GM19043 (cell line): ENCODE results near the gene GCFC2.
"Not testable (repeated sequence)": the region's sequence is repeated elsewhere in the genome, so short reads cannot be mapped to it uniquely, and the experiment has no call there.

ENCODE experiments used
- ATAC-seq: cut with Tn5 transposase; IDR thresholded peaks from one replicate; pipeline ENCODE4 v1.9.1; 2021; ENCODE audit warnings: low read depth; ENCODE audit not compliant: unreplicated experiment

GCFC2 gene

DNA sequence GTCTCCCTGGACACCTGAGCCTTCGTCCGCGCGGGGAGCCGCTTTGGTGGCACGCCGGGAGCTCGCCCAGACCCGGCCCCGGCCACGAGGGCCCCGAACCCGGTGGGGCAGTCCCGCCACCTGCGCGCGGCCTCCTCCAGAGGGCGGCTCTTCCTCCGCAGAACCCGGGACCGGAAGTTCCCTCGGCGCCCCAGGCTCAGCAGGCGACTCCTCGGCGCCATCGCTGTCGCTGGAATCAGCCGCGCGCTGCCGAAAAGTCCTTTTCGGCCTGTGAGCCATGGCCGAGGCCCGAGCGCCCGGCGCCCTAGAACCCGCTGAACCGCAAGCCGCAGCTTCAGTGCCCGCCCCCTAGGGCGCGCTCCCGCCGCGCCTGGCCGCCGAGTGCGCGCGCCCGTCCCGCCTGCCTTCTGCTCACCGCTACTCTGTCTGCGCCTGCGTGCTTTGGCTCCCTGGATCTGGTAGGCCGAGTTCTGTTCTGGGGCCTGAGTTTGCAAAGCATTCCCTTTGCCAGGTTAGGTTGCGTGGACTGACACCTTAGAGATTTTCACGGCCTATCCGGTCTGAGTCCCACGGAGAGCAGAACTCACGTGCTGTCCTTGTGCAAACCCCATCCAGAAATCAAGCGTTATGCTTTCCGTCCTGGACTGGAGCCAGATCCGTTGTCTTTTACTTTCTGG, at the start of gene GCFC2:
Gene GCFC2, minus strand, starts transcription at position 339 of the 677 bp plus-strand sequence. Its CDS starts 60 bp downstream, at position 279.
- peak; percentile 89 for ATAC-seq

DNA sequence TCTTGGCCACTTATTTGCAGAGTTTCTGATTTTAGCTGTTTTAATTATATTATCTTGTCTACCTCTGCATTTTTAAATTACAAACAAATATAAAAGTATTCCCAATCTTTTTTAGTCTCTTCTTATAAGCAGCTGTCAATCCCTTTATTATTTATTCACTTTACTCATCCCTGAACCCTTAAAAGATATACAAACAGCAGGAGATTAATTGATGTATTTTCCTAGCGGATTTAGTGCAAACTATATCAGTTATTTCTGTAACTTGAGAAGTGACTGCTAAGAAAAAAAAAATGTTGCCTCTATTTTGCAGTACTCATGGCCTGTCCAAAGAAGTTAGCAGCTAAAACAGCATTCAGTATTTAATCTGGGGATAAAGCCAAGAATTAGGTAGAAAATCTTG, 42.1 kb upstream of the GCFC2 start:
- ATAC-seq, result no peak

DNA sequence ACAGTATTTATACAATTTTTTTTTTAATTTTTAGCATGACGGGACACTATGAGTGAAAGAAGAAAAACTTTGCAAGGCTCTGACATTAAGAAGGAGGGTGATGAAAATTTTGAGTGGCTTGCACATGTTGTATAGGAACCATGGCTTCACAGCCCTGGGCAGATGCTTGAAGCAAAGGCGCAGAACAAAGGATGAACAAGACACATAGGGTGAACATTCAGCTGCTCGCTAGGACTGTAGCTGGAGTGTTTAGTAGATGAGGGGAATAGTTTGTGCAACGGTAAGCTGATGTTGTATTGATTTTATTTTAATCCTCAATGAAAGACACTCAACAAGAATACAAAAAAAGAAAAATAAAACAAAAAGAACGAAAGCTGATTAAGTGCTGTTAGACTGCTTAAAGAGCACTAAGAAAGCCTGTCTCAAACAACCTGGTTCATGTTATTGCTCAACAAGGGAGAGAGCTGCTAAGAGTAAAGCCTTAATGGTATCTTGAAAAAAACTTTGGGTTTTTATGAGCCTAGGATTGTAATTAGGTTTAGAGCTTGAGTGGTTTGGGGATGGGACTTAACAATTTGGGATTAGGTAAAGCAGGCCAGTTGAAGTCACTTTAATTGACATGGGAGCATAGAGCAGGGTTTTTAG, 41.2 kb upstream of the GCFC2 start:
- no peak for ATAC-seq

DNA sequence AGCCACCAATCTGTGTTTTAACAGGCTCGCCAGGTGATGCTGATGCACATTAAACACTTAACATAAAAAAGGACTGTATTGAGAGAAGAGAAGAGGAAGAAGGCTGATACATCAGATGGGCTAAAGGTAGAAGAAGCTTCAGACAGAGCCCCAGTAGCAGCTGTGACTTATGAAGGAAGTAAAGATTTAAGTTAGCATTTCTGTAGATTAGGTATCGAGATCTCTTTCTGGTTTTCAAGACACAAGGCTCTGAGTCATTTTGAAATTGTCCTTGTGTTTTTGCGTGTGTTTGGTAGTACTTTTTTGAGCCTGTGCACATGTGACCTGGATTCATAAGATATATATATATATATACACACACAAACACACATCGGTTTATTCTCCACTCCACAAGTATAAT, 40.6 kb upstream of the GCFC2 start:
- ATAC-seq, result no peak

DNA sequence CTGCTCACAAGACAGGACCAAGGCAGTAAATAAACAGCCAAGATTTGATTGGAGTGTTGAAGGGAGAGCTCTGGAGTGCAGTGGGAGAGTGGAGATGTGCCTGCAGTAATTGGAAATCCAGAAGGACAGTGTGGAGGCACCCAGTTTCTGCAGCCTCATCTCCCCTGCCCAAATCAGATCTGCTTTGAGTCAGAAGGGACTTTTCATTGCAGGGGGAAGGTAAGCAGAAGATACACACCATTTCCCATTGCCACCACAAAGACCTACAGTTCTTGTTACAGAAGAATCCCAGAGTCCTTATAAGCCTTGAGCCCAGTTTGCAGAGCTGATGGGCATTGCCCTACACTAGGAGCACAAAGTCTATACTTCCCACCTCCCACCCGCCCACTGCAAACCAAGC, 27.2 kb upstream of the GCFC2 start:
- ATAC-seq, result no peak

DNA sequence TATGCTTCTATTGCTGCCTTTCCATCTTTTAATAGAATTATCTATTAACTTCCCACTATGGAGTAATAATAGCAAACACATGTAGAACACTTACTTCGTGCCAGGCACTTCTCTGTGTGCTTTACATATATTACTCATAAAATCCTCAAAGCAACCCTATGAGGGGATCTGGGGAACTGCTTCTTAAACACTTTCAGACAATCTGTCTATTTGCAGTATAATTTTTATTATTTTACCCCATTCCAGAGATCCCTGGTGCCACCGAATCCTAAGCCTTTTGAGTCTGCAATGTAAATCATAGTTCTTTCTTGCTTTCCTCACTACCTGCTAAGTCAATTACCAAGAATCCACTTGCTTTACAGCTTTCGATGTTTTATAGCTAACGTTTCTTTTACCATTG, 25.6 kb upstream of the GCFC2 start:
- ATAC-seq, result no peak

DNA sequence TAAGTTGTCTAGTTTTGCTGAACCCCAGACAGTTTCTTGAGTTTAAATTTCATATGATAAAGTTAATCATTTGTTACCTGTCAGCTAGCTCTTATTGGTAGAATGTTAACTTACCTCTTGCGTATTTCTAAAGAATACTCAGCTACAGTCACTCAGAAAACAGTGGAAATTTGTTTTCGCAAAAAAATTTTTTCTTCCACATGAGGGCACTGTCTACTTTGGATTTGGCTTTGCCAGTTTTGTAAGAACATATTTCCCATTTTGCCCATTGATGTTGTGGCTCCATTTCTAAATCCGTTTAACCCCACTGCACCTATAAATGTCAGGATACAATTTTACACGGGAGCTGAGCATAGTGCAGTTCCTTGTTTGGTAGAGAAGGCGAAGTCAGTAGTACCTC, 19.1 kb upstream of the GCFC2 start:
- no peak for ATAC-seq

DNA sequence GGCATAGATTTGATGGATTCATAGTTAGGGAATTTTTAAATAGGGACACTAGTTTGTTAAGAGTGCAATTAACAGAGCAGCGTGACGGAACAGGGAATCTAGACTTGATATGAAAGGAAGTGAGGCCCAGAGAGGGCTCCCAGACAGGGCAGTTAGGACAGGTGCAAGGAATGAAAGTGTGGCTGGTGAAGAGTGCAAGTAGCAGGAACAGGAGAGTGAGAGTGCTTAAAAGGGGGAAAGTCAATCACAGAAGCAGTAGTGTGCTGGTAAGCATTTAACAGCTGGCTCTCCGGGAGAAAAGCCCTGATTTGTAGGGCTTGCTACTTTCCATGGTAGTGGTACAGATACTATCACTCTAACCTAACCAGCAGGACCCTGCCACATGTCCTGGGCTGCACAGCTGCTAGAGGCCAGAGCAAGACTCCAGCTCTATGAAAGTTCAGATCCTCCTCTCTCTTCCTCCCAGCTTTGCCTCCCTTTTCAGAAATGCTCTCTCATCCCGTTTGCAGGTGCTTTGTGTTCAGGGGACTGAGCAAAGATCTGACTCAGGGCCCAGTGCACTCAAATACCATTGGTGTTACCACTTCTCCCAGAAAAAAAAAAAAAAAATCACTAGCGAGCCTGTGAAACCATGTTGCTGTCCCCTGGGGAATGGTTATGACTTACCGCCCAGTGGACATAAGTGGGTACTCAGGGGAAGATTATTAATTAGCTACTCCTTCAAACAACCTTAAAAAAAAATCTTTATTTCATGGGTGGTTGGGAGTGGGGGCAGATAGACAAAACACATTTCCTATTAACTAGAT, 18.1 kb upstream of the GCFC2 start:
- ATAC-seq, result no peak

DNA sequence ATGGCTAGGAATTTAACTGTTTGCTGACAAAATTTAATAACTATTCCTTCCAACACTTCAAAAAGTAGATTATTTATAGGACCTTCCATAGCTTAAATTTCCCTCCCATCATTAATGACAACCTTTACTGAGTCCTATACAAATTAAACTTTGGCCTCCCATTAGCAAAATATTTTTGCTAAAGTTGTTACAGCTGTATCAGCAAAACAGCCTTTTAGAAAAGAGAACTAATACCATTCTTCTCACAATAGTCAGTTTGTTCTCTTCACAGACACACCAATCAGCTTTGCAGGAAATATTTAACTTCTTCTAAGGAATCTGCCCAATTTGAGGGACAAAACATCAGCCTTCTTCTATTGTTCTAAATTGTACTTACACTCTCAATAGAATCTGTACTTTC, 12.0 kb upstream of the GCFC2 start:
- ATAC-seq, result no peak

DNA sequence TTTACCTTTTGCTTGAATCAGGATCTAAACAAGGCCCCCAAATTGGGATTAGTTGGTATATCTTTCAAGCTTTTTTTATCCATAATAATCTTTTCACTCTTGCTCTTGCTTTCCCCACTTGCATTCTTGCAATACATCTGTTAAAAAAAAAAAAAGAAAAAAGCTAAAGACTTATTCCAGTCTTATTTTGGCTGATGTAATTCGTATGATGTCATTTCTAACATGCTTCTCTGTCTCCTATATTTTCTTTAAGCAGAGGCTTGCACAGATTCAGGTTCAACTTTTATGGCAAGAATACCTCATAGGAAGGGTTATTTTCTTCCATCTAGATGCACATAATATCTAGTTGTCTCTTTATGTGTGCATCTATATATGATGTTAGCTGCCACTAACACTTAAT, 9.8 kb upstream of the GCFC2 start:
- ATAC-seq, result no peak

DNA sequence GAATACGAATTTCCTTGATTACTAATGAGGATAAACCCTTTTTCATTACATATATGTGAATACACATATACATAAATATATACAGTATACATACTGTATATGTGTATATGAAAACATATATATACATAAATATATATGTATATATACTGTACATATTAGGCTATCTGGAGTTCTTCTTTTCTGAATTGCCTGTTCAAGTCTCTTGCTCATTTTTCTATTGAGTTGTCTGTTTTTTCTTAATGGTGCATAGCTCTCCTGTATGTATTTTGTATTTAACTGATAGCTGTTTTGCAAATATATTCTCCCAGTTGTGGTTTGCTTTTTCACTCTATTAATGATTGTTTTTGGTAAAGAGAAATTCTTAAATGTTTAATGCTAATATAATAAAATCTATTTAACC, 8.9 kb upstream of the GCFC2 start:
- ATAC-seq, result no peak

DNA sequence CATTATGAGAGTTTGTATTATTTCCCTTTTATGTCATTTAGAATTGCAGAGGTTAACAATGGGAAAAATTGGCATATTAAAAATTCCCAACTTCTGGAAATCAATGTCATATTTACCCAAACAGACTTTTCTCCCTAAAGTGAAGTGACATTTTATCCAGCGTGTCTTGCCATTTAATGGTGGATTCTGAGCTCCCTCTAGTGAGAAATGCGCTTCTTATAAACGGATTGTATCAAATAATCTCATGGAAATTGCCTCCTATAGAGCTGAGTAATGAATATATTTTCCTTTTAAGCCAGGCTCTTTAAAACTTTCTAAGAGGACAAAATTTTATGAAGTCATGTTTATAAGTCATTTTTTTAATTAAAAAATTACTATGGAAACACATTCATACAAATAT, 5.7 kb upstream of the GCFC2 start:
- ATAC-seq, result no peak

DNA sequence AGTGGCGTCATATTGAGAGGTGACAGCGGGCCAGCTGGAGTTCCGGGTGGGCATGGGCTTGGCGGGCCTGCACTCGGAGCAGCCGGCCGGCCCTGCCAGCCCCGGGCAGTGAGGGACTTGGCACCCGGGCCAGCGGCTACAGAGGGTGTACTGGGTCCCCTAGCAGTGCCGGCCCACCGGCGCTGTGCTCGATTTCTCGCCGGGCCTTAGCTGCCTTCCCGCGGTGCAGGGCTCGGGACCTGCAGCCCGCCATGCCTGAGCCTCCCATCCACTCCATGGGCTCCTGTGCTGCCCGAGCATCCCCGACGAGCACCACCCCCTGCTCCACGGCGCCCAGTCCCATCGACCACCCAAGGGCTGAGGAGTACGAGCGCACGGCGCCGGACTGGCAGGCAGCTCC, 875 bp upstream of the GCFC2 start:
- ATAC-seq, result not testable (repeated sequence)

DNA sequence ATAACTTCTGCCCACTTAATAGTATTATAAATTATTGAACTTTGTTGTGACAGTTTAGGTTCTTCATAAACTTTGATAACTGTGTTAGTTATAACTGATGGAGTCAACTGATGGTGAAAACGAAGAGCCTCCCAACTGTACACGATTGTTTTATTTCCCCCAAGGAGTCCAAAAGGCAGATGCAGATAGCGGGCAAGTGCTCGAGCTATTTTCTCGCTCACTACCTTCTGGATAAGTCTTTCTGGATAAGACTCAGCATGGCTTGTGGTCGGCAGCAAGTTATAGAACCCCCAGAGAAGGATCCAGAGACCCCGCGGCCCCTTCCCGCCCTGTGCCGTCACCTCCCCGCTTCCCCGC, 517 bp downstream of the GCFC2 start:
- ATAC-seq, result peak; percentile 24

DNA sequence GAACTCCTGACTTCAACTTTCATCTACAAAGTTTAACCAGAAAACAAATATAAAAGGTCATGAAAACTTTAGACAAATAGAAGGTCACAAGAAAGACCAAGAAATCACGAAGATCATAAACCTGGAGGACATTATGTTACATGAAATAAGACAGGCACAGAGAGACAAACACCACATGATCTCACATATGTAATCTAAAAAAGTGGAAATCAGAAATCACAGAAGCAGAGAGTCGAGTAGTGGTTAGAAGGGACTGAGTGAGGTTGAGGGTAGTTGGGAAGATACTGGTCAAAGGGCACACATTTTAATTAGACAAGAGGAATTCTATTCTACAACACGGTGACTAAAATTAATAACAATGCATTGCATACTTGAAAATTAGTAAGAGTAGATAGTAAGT, 1.4 kb downstream of the GCFC2 start:
- ATAC-seq, result no peak

DNA sequence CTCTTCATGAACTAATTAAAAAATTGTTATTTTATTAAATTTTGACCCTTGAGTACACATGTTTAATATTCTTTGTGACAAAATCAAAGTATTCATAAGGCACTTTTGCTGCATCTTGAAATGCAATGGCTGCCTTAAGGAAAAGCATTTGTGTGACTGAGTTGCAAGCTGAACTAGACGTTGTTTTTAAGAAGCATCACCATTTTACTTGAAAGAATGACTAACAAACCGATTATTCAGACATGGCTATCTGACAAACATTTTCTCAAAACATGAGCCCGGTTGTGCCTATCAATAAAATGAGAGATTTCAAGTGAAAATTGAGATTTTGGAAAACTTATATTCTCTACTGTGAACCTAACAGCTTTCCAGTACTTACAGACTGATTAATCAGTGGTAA, 2.8 kb downstream of the GCFC2 start:
- no peak for ATAC-seq

DNA sequence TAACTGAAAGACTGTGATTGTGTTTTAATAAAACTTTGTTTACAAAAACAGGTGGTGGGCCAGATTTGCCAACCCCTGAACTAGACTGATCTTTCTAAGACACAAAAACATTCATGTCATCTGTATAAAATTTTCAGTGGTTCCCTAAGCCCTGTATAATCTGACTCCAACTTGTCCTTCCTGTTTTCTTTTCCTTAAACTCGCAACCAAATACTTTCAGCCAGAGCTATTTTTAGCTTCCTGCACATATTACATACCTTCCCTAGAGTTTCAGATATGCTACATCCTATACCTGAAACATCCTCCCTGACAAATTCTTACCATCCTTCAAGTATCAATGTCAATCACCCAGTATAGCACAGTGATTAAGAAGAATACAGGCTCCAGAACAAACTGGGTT, 4.8 kb downstream of the GCFC2 start:
- ATAC-seq, result no peak

DNA sequence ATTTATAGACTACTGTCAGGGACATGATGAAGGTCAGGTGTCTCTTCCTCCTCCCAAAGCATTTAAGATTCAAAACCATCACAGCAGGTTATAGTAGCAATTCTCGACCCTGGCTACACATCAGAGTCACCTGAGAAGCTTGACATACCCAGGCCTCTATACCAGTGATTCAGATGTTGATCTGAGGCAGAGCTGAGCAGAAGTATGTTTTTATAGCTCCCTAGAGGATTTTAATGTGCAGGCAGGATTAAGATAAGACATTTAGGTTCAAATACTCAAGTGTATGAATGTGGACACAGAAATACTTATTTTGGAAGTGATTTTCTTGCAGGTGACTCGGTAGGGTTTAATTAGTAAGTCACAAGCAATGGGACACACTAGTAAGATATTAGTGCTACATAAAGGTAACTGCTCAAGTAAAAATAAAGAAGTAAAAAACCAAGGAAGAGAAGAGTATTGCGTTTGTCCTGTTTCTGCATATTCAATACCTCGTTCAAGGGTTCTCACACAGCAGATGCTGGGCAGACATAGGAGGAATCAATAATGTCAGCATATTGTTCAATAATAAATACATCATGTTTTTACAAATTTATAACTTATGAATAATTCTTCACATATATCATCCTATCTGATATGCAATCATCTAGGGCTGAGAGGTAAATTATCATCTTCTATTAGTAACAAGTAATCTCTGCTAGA, 7.0 kb downstream of the GCFC2 start:
- ATAC-seq, result no peak

DNA sequence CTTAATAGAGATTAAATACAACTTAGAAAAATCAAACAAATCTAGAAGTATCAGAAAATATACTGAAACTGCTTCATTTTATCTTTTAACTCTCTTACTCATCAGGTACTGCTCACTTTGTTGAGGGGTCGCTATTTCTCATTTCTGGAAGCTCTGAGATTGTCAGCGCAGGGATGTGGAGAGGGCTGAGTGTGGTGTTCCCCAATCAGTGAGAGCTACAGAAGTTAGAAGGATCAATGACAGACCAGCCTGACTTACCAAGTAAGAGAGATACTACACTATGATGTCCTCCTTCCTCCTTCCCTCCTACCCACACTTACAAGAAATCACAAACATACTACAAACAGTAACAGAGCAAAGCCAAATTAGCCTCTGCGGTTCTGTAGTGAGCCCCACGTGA, 8.1 kb downstream of the GCFC2 start:
- ATAC-seq, result no peak

DNA sequence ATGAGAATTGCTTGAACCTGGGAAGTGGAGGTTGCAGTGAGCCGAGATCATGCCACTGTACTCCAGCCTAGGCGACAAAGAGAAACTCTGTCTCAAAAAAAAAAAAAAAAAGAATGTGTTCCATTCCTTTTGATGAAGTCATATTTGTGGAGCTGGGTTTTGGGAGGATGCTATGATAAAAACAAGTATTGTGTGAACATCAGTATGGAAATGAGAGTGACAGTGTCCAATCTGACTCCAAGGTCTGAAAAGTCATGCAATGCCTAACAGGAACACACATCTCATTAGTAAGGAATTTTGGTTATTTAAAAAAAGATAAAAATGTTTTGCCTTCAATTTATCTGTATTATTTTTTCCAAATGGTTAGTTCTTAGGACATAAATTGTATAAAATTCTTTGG, 11.8 kb downstream of the GCFC2 start:
- no peak for ATAC-seq

DNA sequence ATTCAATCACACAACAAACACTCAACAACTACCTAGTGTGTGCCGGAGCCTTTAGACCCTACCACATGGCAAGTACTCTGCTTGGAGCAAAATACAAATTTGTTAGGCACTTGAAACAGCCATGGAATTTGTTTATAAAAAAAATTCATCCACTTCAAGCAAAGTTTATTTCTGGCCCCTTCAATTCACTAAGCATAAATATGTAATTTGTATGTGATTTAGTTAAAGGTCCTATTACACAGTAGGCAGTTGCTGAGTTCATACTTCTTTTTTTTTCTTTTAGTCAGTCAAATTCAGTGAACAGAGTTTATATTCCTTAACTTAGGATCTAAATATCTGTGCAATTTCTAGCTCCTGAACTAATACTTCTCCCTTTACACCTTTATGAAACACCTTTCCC, 22.5 kb downstream of the GCFC2 start:
- no peak for ATAC-seq
